DND-41 (cell line): ENCODE results near the gene LGALS8.

Source experiments
- ATAC-seq: fragments of 200-7000 bp; cut with Tn5 transposase; 3 replicates; pipeline ENCODE4 v1.9.1; 2021; ENCODE audit warnings: low read depth; ENCODE audit not compliant: insufficient read depth
- DNase-seq: peaks from one replicate; pipeline ENCODE4 v3.0.0-alpha.2; 2020
- H2AFZ ChIP-seq: 2 replicates; pipeline ENCODE4 v1.6.0; 2012; ENCODE audit warnings: low read depth, low read length
- H3K27ac ChIP-seq: 2 replicates; pipeline ENCODE4 v1.5.1; 2012; ENCODE audit warnings: low read length, inconsistent platforms
- H3K27me3 ChIP-seq: fragments of 200-600 bp; sonication (generic); 2 replicates; pipeline ENCODE4 v1.6.0; 2012; ENCODE audit warnings: low read length, mild to moderate bottlenecking, inconsistent platforms; ENCODE audit not compliant: insufficient read depth, poor library complexity
- H3K36me3 ChIP-seq: 2 replicates; pipeline ENCODE4 v1.5.1; 2012; ENCODE audit warnings: low read length, inconsistent platforms; ENCODE audit not compliant: insufficient read depth
- H3K4me1 ChIP-seq: 2 replicates; pipeline ENCODE4 v1.5.1; 2012; ENCODE audit warnings: mild to moderate bottlenecking, low read length; ENCODE audit not compliant: insufficient read depth
- H3K4me2 ChIP-seq: 2 replicates; pipeline ENCODE4 v1.6.0; 2012; ENCODE audit warnings: mild to moderate bottlenecking, moderate library complexity, low read length, inconsistent platforms; ENCODE audit not compliant: insufficient read depth
- H3K4me3 ChIP-seq, 2 experiments: fragments of 200-600 bp in 1 of 2; shearing (Covaris generic) in 1 of 2; 2 replicates each; pipeline ENCODE4 v1.5.1; 2012 to 2016; ENCODE audit warnings: inconsistent platforms in 2 of 2, low read length in 2 of 2, mild to moderate bottlenecking in 2 of 2, low read depth in 1 of 2, moderate library complexity in 1 of 2
- H3K79me2 ChIP-seq: 2 replicates; pipeline ENCODE4 v1.6.0; 2012; ENCODE audit warnings: low read length, inconsistent platforms; ENCODE audit not compliant: insufficient read depth
- H3K9ac ChIP-seq: 2 replicates; pipeline ENCODE4 v1.6.0; 2012; ENCODE audit warnings: low read depth, mild to moderate bottlenecking, inconsistent platforms, low read length, moderate library complexity
- H3K9me3 ChIP-seq: 2 replicates; pipeline ENCODE4 v1.5.1; 2012; ENCODE audit warnings: low read length, moderate library complexity, mild to moderate bottlenecking, inconsistent platforms; ENCODE audit not compliant: insufficient read depth, severe bottlenecking
- H4K20me1 ChIP-seq: 2 replicates; pipeline ENCODE4 v1.6.0; 2012; ENCODE audit warnings: low read length; ENCODE audit not compliant: insufficient read depth
- EZH2 ChIP-seq: IDR thresholded peaks from 3 replicates; pipeline ENCODE4 v1.6.1; 2012; ENCODE audit warnings: borderline replicate concordance, low read depth, mild to moderate bottlenecking, moderate library complexity, low read length, inconsistent platforms; ENCODE audit not compliant: severe bottlenecking
- TF ChIP-seq, protein P1 (sequence below): IDR thresholded peaks from 2 replicates; pipeline ENCODE4 v1.5.1; 2012; ENCODE audit warnings: borderline replicate concordance, low read length, moderate library complexity, mild to moderate bottlenecking; ENCODE audit not compliant: poor library complexity, severe bottlenecking; ENCODE audit errors: extremely low read depth

Gene LGALS8

DNA sequence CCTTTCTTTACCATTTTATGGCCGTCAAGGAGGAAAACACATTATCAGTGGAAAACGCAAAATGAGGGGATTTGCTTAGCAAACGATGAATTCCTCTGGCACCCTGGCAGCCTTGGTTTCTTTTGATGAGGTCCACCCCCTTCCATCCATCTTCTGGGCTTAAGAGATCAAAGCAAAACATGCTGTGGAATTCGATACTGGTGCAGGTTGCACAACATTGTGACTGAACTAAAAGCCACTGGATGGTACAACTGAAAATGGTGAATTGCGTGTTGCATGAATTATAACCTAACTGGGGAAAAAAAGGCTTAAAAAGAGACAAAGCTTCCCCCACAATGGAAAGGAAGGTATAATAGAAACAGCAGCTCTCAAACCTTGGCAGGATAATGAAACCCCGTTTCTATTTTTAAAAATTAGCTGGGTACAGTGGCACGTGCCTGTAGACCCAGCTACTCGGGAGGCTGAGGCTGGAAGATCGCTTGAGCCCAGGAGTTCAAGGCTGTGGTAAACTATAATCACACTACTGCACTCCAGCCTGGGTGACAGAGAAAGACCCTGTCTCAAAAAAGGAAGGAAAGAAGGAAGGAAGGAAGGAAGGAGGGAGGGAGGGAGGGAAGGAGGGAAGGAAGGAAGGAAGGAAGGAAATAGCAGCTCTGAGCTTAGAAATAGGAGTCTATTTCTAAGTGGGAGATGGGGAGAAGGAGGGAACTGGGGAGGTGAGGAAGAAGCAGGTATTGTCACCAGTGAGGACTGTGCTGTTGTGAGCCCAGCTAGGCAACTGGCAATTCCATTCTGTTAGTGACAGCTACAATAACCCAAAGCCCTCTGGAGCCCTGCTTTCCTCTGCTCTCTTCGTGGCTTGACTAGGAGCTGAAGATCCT lies 29.0 kb upstream of the LGALS8 start:
- H3K4me2 ChIP-seq, result no peak overlapping the region

DNA sequence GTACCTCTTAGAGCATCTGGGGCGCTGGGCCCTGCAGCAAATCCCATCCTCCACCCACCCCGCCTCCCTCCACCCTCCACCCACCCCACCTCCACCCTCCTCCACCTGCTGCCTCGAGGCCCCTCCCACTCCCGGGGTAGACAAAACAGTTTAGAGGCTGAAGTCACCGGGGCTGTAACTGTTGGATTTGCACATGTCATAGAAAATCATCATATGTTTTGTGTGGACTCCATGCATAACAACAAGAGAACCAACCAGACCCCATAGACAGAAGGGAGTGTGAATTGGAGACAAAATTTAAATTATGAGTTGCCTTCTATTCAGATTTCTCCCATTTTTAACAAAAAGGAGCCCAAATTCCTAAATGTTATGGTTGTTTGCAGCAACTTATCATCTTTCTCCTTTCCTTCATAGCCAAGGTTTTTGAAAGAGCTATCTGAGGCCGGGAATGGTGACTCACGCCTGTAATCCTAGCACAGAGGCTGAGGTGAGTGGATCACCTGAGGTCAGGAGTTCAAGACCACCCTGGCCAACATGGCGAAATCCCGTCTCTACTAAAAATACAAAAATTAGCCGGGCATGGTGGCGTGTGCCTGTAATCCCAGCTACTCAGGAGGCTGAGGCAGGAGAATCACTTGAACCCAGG lies 28.2 kb upstream of the LGALS8 start:
- no peak overlapping the region for H3K4me3 ChIP-seq
- H4K20me1 ChIP-seq, result no peaks in the 10 kb centered on the region
- no peak for ATAC-seq
- TF ChIP-seq, protein P1, sequence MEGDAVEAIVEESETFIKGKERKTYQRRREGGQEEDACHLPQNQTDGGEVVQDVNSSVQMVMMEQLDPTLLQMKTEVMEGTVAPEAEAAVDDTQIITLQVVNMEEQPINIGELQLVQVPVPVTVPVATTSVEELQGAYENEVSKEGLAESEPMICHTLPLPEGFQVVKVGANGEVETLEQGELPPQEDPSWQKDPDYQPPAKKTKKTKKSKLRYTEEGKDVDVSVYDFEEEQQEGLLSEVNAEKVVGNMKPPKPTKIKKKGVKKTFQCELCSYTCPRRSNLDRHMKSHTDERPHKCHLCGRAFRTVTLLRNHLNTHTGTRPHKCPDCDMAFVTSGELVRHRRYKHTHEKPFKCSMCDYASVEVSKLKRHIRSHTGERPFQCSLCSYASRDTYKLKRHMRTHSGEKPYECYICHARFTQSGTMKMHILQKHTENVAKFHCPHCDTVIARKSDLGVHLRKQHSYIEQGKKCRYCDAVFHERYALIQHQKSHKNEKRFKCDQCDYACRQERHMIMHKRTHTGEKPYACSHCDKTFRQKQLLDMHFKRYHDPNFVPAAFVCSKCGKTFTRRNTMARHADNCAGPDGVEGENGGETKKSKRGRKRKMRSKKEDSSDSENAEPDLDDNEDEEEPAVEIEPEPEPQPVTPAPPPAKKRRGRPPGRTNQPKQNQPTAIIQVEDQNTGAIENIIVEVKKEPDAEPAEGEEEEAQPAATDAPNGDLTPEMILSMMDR, result no peak
- TF ChIP-seq EZH2, result no peak
- no peak overlapping the region for H3K4me2 ChIP-seq
- H3K36me3 ChIP-seq, result no peaks in the 10 kb centered on the region
- peaks cover under 1% of the 10 kb centered on the region for H3K27me3 ChIP-seq
- H3K27ac ChIP-seq, result no peak overlapping the region
- no peak for DNase-seq
- H3K4me1 ChIP-seq, result no peaks in the 10 kb centered on the region
- H2AFZ ChIP-seq, result no peak overlapping the region
- H3K9ac ChIP-seq, result no peak overlapping the region
- no peaks in the 10 kb centered on the region for H3K9me3 ChIP-seq
- H3K79me2 ChIP-seq, result no peaks in the 10 kb centered on the region

More for the DNA sequence above, 29.0 kb upstream of the LGALS8 start:
- no peak overlapping the region for H3K27ac ChIP-seq
- H3K9me3 ChIP-seq, result no peaks in the 10 kb centered on the region
- H2AFZ ChIP-seq, result no peak overlapping the region
- H4K20me1 ChIP-seq, result no peaks in the 10 kb centered on the region
- TF ChIP-seq EZH2, result no peak
- TF ChIP-seq, protein P1, result no peak
- peaks cover 3% of the 10 kb centered on the region for H3K27me3 ChIP-seq
- H3K79me2 ChIP-seq, result no peaks in the 10 kb centered on the region
- DNase-seq (no peak), ATAC-seq (no peak)
- H3K4me1 ChIP-seq, result no peaks in the 10 kb centered on the region
- no peak overlapping the region for H3K4me3 ChIP-seq
- H3K36me3 ChIP-seq, result no peaks in the 10 kb centered on the region
- no peak overlapping the region for H3K9ac ChIP-seq

DNA sequence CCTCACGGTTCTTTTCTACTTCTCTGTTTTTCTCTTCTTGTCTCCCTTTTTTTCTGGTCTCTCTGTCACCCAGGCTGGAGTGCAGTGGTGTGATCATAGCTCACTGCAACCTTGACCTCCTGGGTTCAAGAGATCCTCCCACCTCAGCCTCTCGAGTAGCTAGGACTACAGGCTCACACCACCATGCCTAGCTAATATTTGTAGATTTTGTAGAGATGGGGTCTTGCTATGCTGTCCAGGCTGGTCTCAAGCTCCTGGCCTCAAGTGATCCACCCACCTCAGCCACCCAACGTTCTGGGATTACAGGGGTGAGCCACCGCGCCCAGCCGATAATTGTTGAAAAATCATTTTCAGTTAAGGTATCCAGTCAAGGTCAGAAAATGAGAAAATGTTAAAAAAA lies 25.9 kb upstream of the LGALS8 start:
- ATAC-seq, result no peak
- TF ChIP-seq EZH2, result no peak
- TF ChIP-seq, protein P1, result no peak
- H3K4me2 ChIP-seq, result no peak overlapping the region
- H3K4me3 ChIP-seq, result no peak overlapping the region
- H2AFZ ChIP-seq, result no peak overlapping the region
- H3K9me3 ChIP-seq, result no peaks in the 10 kb centered on the region
- H3K27ac ChIP-seq, result no peak overlapping the region
- no peaks in the 10 kb centered on the region for H3K27me3 ChIP-seq
- no peak for DNase-seq
- no peaks in the 10 kb centered on the region for H4K20me1 ChIP-seq
- H3K36me3 ChIP-seq, result no peaks in the 10 kb centered on the region
- H3K4me1 ChIP-seq, result no peaks in the 10 kb centered on the region
- H3K9ac ChIP-seq, result no peak overlapping the region
- no peaks in the 10 kb centered on the region for H3K79me2 ChIP-seq
